GM18870 (cell line): ENCODE measurements around the gene MAN1B1.
"Not testable (repeated sequence)": the region's sequence is repeated elsewhere in the genome, so short reads cannot be mapped to it uniquely, and the experiment has no call there.

Source experiments
- ATAC-seq: cut with Tn5 transposase; IDR thresholded peaks from one replicate; pipeline ENCODE4 v1.9.1; 2021; ENCODE audit warnings: moderate library complexity; ENCODE audit not compliant: unreplicated experiment

MAN1B1 gene

GRCh38 chr9:137110147-137110910 is 23.5 kb downstream of the MAN1B1 start:
- ATAC-seq: no peak

- ATAC-seq: no peak
These were observed 24.4 kb downstream of the MAN1B1 start for GRCh38 chr9:137110911-137111787.

- no peak for ATAC-seq
These were observed 25.2 kb downstream of the MAN1B1 start for GRCh38 chr9:137111788-137112563.

- ATAC-seq: no peak
These were observed 26.0 kb downstream of the MAN1B1 start for GRCh38 chr9:137112564-137113384.

- no peak for ATAC-seq
These were observed 26.8 kb downstream of the MAN1B1 start for GRCh38 chr9:137113385-137114159.

GRCh38 chr9:137114220-137114612 is 27.4 kb downstream of the MAN1B1 start:
- ATAC-seq: no peak

GRCh38 chr9:137114613-137115393 is 28.0 kb downstream of the MAN1B1 start, which contains the start of gene DPP7:
Gene DPP7, minus strand, starts transcription at chr9:137114733. Its CDS starts 20 bp downstream, at chr9:137114713.
- ATAC-seq: no peak

- no peak for ATAC-seq
These were observed 28.7 kb downstream of the MAN1B1 start for GRCh38 chr9:137115394-137116026.

GRCh38 chr9:137116027-137116507 is 29.3 kb downstream of the MAN1B1 start:
- no peak for ATAC-seq

- ATAC-seq: no peak
These were observed 29.9 kb downstream of the MAN1B1 start for GRCh38 chr9:137116728-137117127.

- no peak for ATAC-seq
These were observed 30.5 kb downstream of the MAN1B1 start for GRCh38 chr9:137117269-137117731.

- not testable (repeated sequence) for ATAC-seq
These were observed 31.4 kb downstream of the MAN1B1 start for GRCh38 chr9:137118092-137118603.

- ATAC-seq: not testable (repeated sequence)
These were observed 35.4 kb downstream of the MAN1B1 start for GRCh38 chr9:137121927-137122795.

GRCh38 chr9:137122796-137123467 is 36.1 kb downstream of the MAN1B1 start:
- not testable (repeated sequence) for ATAC-seq

GRCh38 chr9:137123468-137123837 is 36.7 kb downstream of the MAN1B1 start:
- no peak for ATAC-seq

GRCh38 chr9:137123952-137124462 is 37.2 kb downstream of the MAN1B1 start:
- not testable (repeated sequence) for ATAC-seq
